HepG2 (cell line): ENCODE measurements around the gene SC5D. TPM values are rescaled to one million over a fixed set of nuclear protein-coding genes. Genes with fewer than 3 reads are reported as not detected.

Source experiments
- ATAC-seq: fragments of 200-7000 bp; cut with Tn5 transposase; 3 replicates; pipeline ENCODE4 v1.9.1; 2020; ENCODE audit warnings: mild to moderate bottlenecking, moderate library complexity
- BruUV-seq: library from RNA; stranded (reverse); fragments of 400-500 nt; replicated peaks from 2 replicates; lab custom pipeline; 2021; lab: Mats Ljungman, UMichigan
- CTCF ChIA-PET: fragments of 300-600 bp; formaldehyde crosslinking; extraction: SDS; loops from one replicate; lab custom pipeline; 2021; ENCODE audit warnings: low total read pairs, inconsistent platforms, low intra/inter-chr PET ratio; lab: Yijun Ruan, JAX
- POLR2A ChIA-PET: fragments of 350-600 bp; sonication (Branson Sonifier 250); formaldehyde crosslinking; loops from one replicate; lab custom pipeline; 2020; ENCODE audit warnings: antibody characterized with exemption, inconsistent platforms; lab: Yijun Ruan, JAX
- DNase-seq: peaks from one replicate; pipeline ENCODE4 v3.0.0-alpha.2; 2015; ENCODE audit warnings: low spot score
- FAIRE-seq: peaks from 3 replicates; lab custom pipeline; 2011; peaks lifted over from hg19 to GRCh38; lab: Jason Lieb, UNC
- H2AFZ ChIP-seq: one replicate; pipeline ENCODE4 v1.6.1; 2011; ENCODE audit warnings: low read length, inconsistent platforms
- H3K27ac ChIP-seq: fragments of 300-600 bp; 3 replicates; pipeline ENCODE4 v1.8.0; 2011; ENCODE audit warnings: mixed run types, mild to moderate bottlenecking, mixed read lengths, low read length, inconsistent platforms; ENCODE audit not compliant: insufficient read depth; ENCODE audit errors: extremely low read length
- H3K27me3 ChIP-seq, 2 experiments: fragments of 200-600 bp in 1 of 2; 2 replicates in 1 of 2; 3 replicates in 1 of 2; pipeline versions ENCODE4 v1.6.0 to v1.8.0; 2011; ENCODE audit warnings: low read length in 2 of 2, mild to moderate bottlenecking in 2 of 2, moderate library complexity in 2 of 2, inconsistent platforms in 1 of 2; ENCODE audit not compliant: insufficient read depth in 2 of 2, control insufficient read depth in 1 of 2
- H3K36me3 ChIP-seq, 2 experiments: fragments of 200-600 bp in 1 of 2; replicated peaks in 1 of 2; 2 replicates in 1 of 2; 3 replicates in 1 of 2; pipeline versions ENCODE4 v1.5.1 to v1.8.0; 2011; ENCODE audit warnings: low read length in 2 of 2, inconsistent platforms in 1 of 2; ENCODE audit not compliant: insufficient read depth in 2 of 2, control insufficient read depth in 1 of 2
- H3K4me1 ChIP-seq: 2 replicates; pipeline ENCODE4 v1.5.1; 2012; ENCODE audit warnings: low read length, inconsistent platforms; ENCODE audit not compliant: insufficient read depth
- H3K4me2 ChIP-seq: 2 replicates; pipeline ENCODE4 v1.6.0; 2011; ENCODE audit warnings: low read depth, low read length, inconsistent platforms
- H3K4me3 ChIP-seq, 3 experiments: fragments of 200-600 bp in 1 of 3; sonication (generic), shearing (Covaris generic) in 1 of 3; replicated peaks in 1 of 3; 2 replicates each; pipeline ENCODE4 v1.5.1; 2011 to 2016; ENCODE audit warnings: low read length in 3 of 3, inconsistent platforms in 2 of 3, low read depth in 2 of 3, mild to moderate bottlenecking in 2 of 3, control low read depth in 1 of 3, mixed read lengths in 1 of 3; ENCODE audit not compliant: insufficient read depth in 1 of 3
- H3K79me2 ChIP-seq: one replicate; pipeline ENCODE4 v1.6.1; 2011; ENCODE audit warnings: low read length, inconsistent platforms; ENCODE audit not compliant: insufficient read depth
- H3K9ac ChIP-seq: 2 replicates; pipeline ENCODE4 v1.6.0; 2011; ENCODE audit warnings: mild to moderate bottlenecking, low read depth, low read length, inconsistent platforms; ENCODE audit not compliant: insufficient read depth
- H3K9me3 ChIP-seq: 2 replicates; pipeline ENCODE4 v1.5.1; 2012; ENCODE audit warnings: mild to moderate bottlenecking, low read length
- H4K20me1 ChIP-seq: 2 replicates; pipeline ENCODE4 v1.6.0; 2011; ENCODE audit warnings: inconsistent platforms, mild to moderate bottlenecking, low read length, moderate library complexity; ENCODE audit not compliant: insufficient read depth
- EHMT2 ChIP-seq: fragments of 200-600 bp; sonication (generic); IDR thresholded peaks from 2 replicates; pipeline ENCODE4 v1.7.0; 2017; ENCODE audit warnings: antibody characterized with exemption, low read depth, low read length, borderline replicate concordance
- SRSF4 ChIP-seq: fragments of 200-400 bp; formaldehyde crosslinking; IDR thresholded peaks from one replicate; pipeline ENCODE4 v1.6.1; 2018; ENCODE audit warnings: mild to moderate bottlenecking, low read depth, low read length, moderate library complexity; ENCODE audit not compliant: poor library complexity, severe bottlenecking
- XRCC5 ChIP-seq: fragments of 200-400 bp; formaldehyde crosslinking; optimal IDR thresholded peaks from 2 replicates; pipeline ENCODE3; 2017; ENCODE audit warnings: mild to moderate bottlenecking, low read length
- ZNF329 ChIP-seq: sonication (generic); formaldehyde crosslinking; IDR thresholded peaks from 2 replicates; pipeline ENCODE4 v1.9.0; 2021; ENCODE audit warnings: low read depth, mild to moderate bottlenecking, missing genetic modification reagents
- ZNF510 ChIP-seq: sonication (generic); formaldehyde crosslinking; IDR thresholded peaks from 2 replicates; pipeline ENCODE4 v1.4.0; 2020; ENCODE audit warnings: low read depth, mild to moderate bottlenecking, missing genetic modification reagents
- ZNF550 ChIP-seq: sonication (generic); formaldehyde crosslinking; IDR thresholded peaks from 2 replicates; pipeline ENCODE4 v1.4.0; 2020; ENCODE audit warnings: mild to moderate bottlenecking, missing genetic modification reagents, borderline replicate concordance
- ZNF597 ChIP-seq: sonication (generic); formaldehyde crosslinking; IDR thresholded peaks from 2 replicates; pipeline ENCODE4 v1.5.0; 2020; ENCODE audit warnings: missing genetic modification reagents
- WGBS: methylation state at CpG from one replicate; pipeline ENCODE4 v1.1.6; 2017; ENCODE audit warnings: low lambda C conversion rate; 5-methylcytosine and 5-hydroxymethylcytosine counted together
- in situ Hi-C: cut with HindIII; loops from 2 replicates; pipeline ENCODE4 v1.10.0; 2017; ENCODE audit warnings: low pct_unique_long_range_greater_than_20kb; ENCODE audit not compliant: extremely low pct_ligation_motif_present
- intact Hi-C: fragments of 100-400 bp; cut with micrococcal nuclease; formaldehyde crosslinking; loops from one replicate; pipeline ENCODE4 v1.10.0; 2022; ENCODE audit not compliant: unreplicated experiment
- polyA plus RNA-seq, 8 experiments: library from polyadenylated mRNA; depleted of rRNA in 3 of 8; stranded (reverse) in 7 of 8; unstranded in 1 of 8; fragments of >200 nt; fragmentation: Illumina TruSeq in 4 of 8; extraction: Trizol in 4 of 8; gene quantifications; 2 replicates each; pipeline versions ENCODE4 v1.2.1 to v1.2.3, GENCODE V29; 2011 to 2016; ENCODE audit warnings: low read depth in 4 of 8, missing spikeins in 1 of 8, mixed read lengths in 1 of 8; ENCODE audit not compliant: insufficient read depth in 1 of 8
- total RNA-seq, 5 experiments: library from RNA; depleted of rRNA; stranded (reverse); fragments of >200 nt; fragmentation: Illumina TruSeq; extraction: Trizol; gene quantifications; 2 replicates each; pipeline ENCODE4 v1.2.3, GENCODE V29; 2016; ENCODE audit warnings: low read depth in 1 of 5

SC5D gene
- total and polyA plus RNA-seq, 2 of the 13 experiments (the other 11 are each of a cell fraction or from before 2014, with no cell fraction given), result 84.4 to 155 TPM

DNA sequence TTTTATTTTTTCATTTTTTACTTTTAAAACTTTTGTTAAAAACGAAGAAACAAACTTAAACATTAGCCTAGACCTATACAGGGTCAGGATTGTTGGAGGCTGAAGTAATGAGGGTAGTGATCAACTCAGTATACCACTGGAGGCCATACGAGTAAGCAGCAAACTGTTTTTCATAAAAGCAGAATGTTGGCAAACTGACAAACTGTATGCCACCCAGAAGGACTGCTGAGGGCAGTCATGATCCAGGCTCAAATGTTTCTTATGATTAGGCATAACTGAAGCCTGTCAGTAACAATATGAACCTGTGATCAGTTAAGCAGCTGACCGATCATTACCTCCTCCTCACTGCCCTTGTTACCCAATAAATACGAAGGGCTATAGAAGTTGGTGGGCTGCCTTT is 10.2 kb upstream of the SC5D start (continued):
- TF ChIP-seq ZNF597 (CRISPR knock-in tag) (no peak), ZNF510 (no peak), EHMT2 (no peak)

- TF ChIP-seq ZNF550 (no peak), ZNF329 (no peak), XRCC5 (no peak), SRSF4 (no peak)
- Histone ChIP-seq H4K20me1 (no peaks in the 10 kb centered on the region), H3K9ac (no peak overlapping the region), H3K4me3 (no peak overlapping the region), H3K27me3 (peaks cover 2 to 28% of the 10 kb centered on the region in 2 experiments; a peak in 4 of 5 replicates), H3K36me3 (no peaks in the 10 kb centered on the region), H3K4me2 (no peak overlapping the region), H2AFZ (no peak overlapping the region), H3K79me2 (no peaks in the 10 kb centered on the region), H3K4me1 (no peaks in the 10 kb centered on the region), H3K27ac (no peak overlapping the region), H3K9me3 (no peaks in the 10 kb centered on the region; the same call in 1 of the 2 replicates)
- 59% methylated on average over 4 of the region's 4 CpGs for WGBS
- POLR2A ChIA-PET, result no interaction called here
- ATAC-seq (no peak), DNase-seq (no peak), FAIRE-seq (no peak)
- BruUV-seq, result no TSS peak
- intact Hi-C loops, result no loop called here
- in situ Hi-C loops, result no loop called here
- CTCF ChIA-PET, result no interaction called here
Observed at GRCh38 chr11:121282886-121283502, 9.6 kb upstream of the SC5D start.
